DND-41 (cell line): ENCODE results near the gene MOCOS.

Source experiments
- EZH2 ChIP-seq: IDR thresholded peaks from 3 replicates; pipeline ENCODE4 v1.6.1; 2012; ENCODE audit warnings: borderline replicate concordance, low read depth, mild to moderate bottlenecking, moderate library complexity, low read length, inconsistent platforms; ENCODE audit not compliant: severe bottlenecking
- TF ChIP-seq, protein P1 (sequence below): IDR thresholded peaks from 2 replicates; pipeline ENCODE4 v1.5.1; 2012; ENCODE audit warnings: borderline replicate concordance, low read length, moderate library complexity, mild to moderate bottlenecking; ENCODE audit not compliant: poor library complexity, severe bottlenecking; ENCODE audit errors: extremely low read depth

DNA sequence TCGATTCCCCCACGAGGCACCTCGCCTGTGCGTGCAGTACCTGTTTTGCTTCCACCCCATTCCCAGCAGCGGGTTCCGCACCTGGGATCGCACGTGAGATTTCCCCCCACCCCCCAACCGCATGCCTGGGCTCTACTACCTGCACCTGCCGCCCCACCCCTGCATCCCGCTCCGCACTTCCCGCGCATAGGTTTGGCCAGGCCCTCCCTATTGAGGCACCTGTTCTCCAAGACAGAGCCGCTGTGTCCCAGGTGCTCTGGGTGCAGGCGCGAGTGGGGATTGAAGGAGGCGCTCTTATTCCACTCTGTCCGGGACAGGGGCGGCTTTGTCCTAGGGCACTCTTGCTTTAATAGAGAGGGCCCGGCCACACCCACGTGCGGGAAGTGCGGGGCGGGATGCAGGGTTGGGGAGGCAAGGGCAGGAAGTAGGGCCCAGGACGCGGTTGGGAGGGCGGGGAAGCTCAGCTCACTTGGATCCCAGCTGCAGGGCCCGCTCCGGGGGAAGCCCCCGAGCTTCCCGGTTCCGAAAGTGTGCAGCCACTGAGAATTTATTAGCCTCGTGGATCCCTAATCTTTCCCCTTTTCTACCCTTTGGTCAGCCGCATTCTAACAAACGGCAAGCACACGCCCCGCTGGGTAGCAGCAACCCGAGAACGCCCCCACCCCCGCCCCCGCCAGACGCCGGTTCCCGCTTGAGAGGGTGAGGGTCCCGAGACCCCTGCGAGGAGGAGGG is 670 bp upstream of the MOCOS start:
- TF ChIP-seq, protein P1, sequence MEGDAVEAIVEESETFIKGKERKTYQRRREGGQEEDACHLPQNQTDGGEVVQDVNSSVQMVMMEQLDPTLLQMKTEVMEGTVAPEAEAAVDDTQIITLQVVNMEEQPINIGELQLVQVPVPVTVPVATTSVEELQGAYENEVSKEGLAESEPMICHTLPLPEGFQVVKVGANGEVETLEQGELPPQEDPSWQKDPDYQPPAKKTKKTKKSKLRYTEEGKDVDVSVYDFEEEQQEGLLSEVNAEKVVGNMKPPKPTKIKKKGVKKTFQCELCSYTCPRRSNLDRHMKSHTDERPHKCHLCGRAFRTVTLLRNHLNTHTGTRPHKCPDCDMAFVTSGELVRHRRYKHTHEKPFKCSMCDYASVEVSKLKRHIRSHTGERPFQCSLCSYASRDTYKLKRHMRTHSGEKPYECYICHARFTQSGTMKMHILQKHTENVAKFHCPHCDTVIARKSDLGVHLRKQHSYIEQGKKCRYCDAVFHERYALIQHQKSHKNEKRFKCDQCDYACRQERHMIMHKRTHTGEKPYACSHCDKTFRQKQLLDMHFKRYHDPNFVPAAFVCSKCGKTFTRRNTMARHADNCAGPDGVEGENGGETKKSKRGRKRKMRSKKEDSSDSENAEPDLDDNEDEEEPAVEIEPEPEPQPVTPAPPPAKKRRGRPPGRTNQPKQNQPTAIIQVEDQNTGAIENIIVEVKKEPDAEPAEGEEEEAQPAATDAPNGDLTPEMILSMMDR: no peak
- no peak for TF ChIP-seq EZH2
